ENCODE measurements around the gene IRF8.

IRF8 gene

DNA sequence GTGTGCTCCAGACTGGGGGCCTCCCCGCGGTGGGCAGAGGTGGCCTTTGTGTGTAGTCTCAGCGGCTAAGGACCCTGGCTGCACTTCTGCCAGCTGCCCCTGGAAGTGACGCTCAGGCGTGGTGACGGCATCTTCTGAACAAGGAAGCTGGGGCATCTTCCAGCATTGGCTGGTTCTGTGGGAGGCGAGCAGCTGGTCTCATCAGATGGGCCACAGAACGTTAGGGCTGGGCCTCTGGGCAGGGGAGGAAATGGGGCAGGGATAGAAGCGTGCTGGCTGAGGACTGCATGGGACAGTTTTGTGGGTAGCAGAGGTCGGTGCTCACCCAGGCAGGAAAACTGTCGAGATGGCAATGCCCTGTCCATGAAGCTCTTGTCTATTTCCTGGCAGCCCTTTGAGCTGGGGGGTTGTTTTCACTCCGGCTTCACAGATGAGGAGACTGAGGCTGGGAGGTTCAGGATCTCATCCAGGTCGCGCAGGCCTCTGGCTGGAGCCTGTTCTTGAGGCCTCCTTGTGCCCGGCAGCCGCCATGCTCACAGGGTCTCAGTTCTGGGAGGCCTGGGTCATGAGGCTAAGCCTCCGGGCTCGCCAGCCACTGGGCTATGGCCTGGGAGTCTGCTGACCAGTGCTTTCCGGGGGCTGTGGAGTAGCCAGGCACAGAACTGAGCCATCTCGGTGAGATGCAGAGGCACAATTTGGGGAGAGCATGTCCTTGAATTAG lies 16.3 kb downstream of the IRF8 start:
- DNase-seq = no peak

DNA sequence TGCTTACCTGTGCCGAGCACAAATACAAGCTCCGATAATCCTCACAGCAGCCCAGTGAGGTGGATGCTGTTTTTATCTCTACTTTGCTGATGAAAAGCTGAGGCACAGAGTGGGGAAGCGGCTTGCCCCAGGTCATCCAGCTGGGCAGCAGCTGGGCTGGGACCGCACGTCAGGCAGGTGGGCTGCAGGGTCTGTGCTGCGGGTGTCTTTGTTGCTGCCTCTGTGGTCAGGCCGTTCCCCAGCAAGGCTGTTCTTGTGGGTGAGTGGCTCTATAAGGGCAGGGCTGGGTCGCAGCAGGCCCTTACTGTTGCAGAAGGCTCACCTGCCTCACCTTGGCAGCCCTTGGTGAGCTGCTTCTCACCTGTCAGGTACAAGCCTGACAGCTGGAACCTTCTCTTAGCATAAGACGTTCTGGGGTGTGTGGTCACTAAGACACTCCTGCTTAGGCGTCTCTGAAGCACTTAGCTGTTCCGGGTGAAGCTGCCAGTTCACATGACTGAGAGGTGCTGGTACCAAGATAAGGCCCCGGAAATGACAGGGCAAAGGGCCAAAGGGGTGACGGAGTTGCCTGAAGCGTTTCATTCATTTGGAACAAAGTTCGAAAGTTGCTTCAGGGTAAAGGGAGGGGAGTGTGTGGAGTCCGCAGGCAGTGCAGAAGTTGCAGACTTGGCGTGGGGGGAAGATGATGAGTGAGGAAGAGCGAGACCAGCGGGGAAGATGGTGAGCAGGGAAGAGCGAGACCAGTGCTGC lies 17.4 kb downstream of the IRF8 start:
- DNase-seq = no peak

DNA sequence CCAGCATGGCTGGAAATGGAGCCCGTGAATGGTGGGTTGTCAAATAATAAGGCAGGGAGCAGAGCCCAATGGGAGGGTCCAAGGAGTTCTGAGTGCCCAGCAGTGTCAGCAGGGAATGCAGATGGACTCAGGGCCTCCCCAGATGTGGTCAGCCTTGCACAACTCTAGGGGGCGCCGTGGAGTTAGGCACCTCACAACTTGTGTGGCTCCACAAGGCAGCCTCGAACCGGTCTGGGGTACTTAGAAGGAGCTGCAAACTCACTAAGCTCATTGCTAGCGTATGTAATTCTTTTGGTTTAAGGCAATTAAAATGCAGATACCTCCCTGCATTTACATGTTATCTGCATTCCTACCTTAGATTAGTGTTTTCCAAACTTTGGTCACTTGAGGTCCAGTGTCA lies 18.1 kb downstream of the IRF8 start:
- no peak for DNase-seq

DNA sequence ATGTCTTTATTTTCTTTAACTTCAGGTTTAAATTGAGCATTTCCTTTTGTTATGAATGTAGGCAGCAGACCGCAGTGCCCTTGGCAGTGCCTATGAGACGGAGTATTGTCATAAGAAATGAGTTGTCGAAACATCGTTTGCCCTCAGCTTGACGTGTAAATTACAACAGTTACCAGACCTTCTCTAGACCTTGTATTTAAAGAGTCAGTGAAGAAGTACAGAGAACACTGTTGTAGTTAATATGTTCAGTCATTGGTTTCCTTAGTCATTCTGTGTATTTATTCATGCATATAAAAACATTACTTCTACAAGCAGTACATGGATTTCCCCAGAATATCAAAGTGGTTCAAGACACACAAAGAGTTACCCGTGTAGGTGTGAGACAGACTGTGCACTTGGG lies 19.0 kb downstream of the IRF8 start:
- no peak for DNase-seq

DNA sequence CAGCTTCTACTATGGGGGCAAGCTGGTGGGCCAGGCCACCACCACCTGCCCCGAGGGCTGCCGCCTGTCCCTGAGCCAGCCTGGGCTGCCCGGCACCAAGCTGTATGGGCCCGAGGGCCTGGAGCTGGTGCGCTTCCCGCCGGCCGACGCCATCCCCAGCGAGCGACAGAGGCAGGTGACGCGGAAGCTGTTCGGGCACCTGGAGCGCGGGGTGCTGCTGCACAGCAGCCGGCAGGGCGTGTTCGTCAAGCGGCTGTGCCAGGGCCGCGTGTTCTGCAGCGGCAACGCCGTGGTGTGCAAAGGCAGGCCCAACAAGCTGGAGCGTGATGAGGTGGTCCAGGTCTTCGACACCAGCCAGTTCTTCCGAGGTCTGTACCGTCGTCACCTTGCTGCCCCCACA lies 19.5 kb downstream of the IRF8 start:
- no peak for DNase-seq

DNA sequence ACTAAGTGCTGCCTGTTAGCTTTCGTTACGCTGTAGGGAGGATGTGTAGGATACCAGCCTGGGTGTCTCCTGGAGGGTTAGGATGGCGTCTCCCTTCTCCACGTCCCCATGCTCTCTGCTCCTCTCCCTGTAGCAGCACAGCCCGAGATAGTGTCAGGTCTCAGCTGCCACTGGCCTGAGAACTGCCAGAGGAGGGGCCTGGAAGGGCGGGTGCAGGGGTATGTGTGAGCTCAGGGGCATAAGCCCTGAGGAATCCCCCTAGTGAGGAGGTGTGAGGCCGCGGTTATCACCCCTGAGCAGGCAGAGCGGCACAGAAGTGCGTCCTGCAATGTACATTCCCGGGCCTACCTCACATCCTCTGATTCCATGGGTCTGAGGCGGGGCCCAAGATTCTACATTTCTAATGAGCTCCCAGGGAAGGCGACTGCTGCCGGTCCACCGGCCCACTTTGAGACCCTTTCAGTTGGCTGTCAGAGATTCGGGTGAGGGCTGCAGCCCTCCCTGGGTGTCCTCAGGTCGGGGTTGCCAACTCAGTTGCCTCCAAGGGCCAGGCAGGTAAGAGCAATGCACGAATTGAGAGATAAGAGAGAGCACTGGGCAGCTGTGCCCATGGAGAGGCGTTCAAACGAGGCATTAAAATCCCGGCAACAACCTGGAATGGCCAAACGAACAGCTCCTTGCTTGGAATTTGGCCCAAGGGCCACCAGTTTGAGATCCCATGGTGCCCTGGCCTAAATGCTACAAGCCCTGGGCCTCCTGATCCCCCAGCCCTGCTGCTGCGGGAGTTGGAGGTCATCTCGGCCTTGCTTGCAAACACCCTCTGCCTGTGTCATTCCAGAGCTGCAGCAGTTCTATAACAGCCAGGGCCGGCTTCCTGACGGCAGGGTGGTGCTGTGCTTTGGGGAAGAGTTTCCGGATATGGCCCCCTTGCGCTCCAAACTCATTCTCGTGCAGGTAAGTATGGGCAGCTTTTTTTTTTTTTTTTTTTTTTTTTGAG lies 20.6 kb downstream of the IRF8 start:
- no peak for DNase-seq

DNA sequence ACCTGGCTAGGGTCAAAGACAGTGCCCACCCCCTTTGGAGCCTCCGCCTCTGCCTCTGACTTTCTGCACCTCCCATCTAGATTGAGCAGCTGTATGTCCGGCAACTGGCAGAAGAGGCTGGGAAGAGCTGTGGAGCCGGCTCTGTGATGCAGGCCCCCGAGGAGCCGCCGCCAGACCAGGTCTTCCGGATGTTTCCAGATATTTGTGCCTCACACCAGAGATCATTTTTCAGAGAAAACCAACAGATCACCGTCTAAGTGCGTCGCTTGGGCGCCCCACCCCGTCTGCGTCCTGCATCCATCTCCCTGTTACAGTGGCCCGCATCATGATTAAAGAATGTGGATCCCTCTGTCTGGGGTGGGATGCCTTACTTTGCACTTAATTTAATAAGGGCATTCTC lies 22.1 kb downstream of the IRF8 start:
- no peak for DNase-seq

DNA sequence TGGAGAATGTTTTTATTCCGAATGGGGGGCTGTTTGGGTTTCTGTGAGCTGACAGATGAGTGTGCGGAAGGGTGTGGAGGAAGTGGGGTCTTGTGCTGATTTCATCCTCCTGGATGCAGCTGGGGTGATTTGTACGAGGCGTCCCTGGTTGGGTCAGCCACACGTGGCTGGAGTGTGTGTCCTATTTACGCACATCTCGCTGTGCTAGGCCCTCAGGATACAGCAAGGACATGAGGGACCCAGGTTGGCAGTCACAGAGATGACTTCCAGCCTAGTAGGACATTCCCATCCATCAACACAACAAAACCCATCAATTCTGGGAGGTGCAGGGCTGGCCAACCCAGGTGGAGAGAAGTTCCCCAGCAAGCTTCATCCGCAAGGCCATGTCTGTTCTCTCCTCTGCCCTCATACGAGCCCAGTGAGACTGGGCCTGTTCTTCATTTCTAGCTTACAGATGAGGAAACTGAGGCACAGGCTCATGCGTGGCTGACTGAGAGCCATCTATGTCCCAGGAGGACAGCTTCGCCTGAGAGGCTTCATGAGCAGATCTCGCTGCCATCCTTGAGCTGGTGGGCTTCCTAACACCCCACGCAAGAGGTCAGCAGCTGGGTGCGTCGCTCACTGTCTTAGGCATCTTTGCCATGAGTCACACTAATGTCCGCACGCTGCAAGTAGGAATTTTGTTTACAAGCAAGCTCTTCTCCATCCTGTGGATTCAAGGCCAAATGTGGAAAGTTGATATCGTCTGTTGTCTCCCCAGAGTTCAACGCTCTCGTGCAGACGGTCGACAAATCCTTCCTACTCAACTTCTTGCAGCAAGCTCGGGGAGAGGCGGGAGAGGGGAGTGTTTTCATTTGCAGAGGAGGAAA lies 24.4 kb downstream of the IRF8 start:
- DNase-seq = no peak

DNA sequence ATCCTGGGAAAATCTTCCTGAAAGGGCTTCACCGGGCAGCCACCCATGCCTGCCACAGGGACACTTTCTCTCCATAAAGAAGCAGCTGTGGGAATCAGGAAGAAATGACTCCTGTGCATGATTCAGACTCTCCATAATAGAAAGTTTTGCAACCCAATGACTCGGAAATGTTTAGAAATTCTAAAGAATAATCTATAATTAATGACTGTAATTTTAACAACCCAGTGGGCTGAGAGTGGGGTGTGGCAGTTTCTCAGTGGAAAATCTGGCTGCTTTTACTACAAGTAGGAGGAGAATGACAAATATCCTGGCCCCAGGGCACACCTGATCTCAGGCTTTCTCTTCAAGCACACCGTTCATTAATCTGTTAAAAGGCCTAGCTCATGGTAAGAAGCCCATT lies 25.7 kb downstream of the IRF8 start:
- no peak for DNase-seq

DNA sequence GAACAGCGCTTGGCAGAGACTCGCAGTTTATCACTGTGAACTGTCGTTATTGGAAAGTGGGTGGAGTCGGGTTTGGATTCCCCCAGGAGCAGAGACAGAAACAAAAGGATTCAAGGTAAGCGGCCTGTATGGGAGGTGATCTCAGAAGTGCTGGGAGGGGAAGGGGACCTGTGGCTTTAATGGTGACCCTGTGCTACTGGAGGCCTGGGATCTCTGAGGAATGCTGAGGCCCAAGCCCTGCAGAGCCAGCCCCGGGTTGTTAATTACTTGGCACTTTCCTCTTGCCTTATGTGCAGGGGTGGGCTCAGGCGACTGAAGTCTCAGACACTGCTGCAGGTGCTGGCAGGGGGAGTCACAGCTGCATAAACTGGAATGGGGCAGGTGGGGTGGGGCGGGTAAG lies 27.4 kb downstream of the IRF8 start:
- DNase-seq = no peak

DNA sequence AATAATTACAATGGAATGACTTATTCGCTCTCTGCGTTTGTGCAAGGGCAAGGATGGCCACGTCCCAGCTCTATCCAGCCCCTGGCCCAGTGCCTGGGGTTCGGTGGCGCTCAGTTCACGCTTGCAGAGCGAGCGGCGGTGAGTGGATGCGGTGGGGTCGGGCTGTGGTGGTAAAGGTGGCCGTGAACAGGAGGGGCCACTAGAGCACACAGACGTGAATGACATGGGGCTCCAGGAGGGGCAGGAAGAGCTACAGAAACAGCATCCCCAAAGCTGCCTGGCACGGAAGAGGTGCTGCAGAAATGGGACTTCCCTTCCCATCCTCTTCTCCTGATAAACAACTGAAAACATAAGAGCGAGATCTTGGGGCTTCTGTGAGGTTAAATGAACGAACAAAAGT lies 28.4 kb downstream of the IRF8 start:
- no peak for DNase-seq

DNA sequence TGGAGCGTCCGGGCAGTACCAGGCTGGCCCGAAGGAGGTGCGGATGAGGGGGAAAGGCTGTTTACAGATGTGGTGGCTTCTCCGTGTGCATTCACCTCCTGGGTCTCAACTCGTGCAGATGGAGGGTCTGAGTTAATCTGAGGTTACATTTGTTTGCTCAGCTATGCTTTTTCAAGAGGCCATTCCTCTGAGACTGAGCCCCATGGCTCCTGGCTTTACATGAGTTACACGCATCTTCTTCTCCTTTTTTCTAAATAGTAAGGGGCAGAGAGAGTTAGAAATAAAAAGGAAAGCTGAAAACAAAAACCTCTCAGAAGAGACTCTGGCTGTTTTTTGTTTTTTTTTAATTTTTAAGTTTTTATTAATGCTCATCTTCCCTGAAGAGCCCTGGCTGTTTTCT lies 29.0 kb downstream of the IRF8 start:
- DNase-seq = no peak

DNA sequence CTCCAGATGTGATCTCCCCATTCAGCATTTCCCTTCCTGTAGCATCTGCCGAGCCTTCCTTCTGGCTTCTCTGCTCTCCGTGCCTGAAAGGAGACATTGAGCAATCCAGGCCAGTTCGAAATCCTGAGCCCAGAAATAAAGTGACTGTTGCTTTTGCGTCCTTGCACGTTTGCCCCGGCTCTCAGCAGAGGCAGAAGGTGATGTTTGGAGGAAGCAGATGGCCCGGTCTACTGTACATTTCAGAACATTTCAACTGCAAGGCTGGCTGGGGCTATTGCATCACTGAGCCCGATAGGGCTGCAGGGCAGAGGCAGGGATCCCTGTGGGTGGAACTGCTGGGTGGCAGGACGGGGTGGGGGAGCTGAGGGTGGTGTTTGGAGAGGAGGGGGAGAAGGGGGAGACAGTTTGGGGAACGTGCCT lies 29.4 kb downstream of the IRF8 start:
- DNase-seq = no peak

DNA sequence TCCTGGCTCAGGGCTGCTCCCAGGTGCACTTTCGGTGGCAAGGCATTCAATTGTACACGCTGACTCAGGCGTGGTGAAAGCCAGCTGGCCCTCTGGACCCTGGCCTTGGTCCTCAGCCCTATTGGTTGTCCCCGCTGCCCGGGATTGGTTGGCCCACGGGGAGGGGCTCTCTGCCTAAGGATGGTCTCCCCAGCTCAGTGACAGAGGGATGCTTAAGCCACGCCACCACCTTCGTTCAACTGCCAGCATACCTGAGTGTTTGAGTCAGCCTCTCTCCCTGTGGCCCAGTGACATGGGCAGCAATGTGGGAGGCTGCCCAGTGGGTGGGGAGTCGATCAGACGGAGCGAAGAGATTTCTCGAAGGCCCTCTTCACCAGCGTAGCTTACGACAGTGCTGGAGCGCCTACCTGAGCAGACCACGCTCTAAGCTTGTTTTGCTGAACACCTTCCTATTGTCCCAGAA lies 30.3 kb downstream of the IRF8 start:
- DNase-seq = no peak

DNA sequence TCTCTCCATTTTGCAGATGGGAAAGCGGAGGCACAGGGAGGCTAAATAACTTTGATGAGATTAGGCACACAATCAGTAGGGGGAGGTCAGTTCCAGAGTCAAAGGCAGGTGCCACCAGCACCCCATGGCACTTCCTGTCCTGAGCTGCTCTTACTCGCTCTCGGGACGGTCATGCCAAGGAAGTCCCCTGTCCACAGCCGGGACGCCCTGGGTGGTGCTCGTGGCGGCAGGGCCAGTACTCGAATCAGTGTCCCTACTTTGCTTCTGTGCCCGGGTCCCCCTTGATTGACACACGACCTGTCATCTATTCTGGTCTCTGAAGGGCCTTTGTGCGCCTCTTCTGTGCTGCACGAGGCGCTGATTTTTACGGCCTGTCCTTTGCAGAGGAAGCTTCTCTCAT lies 31.3 kb downstream of the IRF8 start:
- DNase-seq = no peak

DNA sequence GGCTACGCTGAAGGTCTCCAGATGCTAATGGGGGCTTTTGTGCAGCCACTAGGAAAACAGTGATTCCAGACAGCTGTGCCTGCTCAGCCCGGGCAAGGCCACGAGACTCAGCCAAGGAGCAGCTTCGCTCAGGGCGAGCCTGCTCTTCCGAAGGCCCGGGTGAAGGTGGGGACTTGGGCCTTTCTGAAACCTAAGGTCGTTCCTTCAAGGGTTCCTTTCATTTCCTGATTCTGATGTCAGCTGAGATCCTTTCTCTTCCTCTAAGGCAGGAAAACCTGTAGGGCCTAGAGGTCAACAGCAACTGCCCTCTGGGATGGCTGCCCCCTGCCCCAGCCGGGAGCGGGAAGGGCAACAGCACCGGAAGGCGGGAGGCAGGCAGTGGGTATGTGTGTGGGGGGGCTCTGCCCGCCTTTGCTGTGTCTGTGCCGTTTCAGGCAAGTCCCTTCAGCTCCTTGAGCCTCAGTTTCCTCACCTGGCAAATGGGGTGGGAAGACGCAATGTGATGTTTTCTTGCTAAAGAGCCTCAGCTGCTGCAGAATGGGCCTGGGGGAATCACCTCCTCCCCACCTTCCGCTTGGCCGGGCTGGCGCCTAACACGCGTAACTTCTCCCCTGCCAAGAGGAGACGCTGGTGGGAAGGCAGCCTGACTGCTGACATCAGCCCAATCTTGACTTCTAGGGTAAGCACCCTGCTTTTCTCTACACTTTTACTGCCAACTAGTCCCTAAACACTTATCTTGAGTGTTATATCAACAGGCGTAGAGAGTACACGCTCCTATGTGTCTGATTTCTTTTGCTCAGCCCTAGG lies 32.8 kb downstream of the IRF8 start:
- DNase-seq = no peak

DNA sequence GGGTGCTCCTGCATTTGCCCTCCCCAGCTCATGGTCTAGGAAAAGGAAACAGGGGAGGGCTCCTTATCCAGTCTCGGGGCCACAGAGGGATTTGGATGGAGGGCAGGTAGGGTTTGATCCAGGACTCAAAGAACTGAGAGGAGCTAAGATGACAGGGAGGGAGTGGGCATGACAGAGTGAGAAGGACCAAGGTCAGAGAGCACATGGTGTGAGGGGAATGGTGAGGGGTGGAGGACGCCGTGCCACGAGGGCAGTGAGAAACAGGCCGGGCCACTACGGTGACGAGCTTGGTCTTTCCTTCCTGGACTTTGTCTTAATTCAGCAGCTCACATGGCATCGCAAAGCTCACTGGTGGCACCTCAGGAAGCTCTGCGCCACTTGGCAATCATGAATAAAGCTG lies 35.2 kb downstream of the IRF8 start:
- DNase-seq = no peak

DNA sequence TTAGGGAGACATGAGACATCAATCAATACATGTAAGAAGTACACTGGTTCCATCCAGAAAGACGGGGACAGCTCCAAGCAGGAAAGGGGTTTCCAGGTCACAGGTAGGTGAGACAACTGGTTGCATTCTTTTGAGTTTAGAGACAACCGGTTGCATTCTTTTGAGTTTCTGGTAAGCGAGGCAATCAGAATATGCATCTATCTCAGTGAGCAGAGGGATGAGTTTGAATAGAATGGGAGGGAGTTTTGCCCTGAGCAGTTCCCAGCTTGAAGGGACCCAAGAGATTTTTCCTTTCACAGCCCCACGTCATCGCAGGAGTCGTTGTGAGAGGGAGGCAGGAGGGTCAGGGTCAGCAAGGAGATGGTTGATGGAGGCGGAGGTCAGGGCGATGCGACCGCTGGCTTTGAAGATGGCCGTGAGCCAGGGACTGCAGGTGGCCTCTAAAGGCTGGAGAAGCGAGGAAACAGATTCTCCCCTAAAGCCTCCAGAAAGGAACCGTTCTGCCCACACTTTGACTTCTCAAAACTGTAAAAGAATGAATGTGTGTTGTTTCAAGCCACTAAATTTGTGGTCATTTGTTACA lies 36.5 kb downstream of the IRF8 start:
- DNase-seq = no peak

DNA sequence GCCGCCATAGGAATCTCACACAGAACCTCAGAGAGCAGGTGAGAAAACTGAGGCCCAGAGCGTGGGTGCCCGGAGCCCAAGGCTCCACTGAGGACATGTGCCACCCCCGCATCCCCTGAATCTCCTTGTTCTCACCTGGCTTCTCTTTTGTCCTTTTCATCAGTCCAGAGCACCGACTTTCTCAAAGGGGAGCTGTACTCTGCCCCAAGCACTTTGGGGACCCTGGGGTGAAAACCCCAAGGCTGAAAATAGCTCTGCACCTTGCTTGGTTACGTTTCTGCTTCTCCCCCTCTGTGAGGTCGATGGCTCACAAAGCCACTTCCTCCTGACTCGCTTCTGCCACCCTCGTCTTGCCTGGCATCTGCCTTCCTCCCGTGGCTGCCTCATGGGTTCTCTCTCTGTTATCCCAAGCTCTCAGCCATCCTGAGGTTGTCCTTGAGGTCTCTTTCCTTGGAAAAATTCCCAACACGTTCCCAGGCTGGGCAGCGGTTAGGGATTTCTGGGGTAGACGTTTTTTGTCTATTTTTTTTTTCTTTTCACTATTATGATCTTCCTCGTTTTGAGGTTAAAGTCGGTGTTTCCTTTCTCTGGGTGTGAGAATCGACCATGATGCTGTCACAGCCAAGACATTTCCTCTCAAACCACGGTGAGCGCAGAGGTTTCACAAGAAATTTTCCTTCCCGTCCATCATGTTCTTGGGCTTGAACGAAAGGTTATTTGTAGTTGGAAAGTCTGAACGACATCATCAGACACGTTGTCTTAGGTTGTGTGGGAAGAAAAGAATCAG lies 37.2 kb downstream of the IRF8 start:
- no peak for DNase-seq

DNA sequence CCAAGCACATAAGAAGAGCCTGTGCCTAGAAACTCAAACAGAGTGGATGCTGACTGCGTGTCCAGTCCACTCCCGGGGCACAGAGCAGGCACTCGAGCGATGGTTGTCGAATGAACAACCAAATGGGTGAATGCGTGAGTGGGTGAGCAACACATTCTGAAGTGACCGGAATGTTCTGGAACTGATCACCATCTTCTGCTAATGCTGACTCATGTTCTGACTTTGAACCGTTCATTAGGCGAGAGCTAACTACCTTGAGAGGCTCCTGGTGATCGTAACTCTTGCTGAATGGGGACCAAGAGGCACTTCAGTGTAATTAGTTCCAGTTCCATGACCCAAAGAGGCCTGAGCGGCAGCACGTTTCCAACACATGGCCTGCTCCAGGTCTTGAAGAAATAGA lies 37.9 kb downstream of the IRF8 start:
- no peak for DNase-seq

Measured in NCI-H345 (cell line).